ENCODE results near the gene ERICH3. TPM values are rescaled to one million over a fixed set of nuclear protein-coding genes. Genes with fewer than 3 reads are reported as not detected.

ERICH3 gene
- total RNA-seq, 1 experiment from 2014 or later = not detected

DNA sequence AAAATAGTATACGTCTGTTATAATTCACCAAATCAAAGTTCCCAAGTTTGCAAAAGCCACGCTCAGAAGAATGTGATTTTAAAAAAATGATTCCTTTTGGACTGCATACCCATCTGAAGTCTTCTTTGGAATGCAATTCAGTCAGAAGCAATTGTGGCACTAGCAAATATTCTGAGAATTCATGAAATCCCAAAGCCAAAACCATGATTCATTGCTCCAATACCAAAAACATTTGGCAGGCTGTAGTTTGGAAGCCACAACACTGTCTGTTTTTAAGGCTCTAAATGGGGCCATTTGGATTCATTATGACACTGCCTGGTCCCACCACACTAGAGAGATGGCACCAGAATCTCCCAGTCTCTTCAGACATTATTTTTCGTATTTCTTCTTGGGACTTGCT is 139.4 kb downstream of the ERICH3 start:
- H3K36me3 ChIP-seq (ENCODE audit: control insufficient read depth, insufficient read depth, low read length) = no peaks in the 10 kb centered on the region
- ChIA-PET POLR2A (no interaction called here), CTCF (no interaction called here)
- H3K9me3 ChIP-seq = no peaks in the 10 kb centered on the region
- no peak overlapping the region for H3K27ac Mint-ChIP-seq (ENCODE audit: unreplicated experiment)
- no peaks in the 10 kb centered on the region for H3K9me3 Mint-ChIP-seq (ENCODE audit: unreplicated experiment)
- intact Hi-C loops (cut with micrococcal nuclease; ENCODE audit: unreplicated experiment) = no loop called here
- TF ChIP-seq, protein P1, sequence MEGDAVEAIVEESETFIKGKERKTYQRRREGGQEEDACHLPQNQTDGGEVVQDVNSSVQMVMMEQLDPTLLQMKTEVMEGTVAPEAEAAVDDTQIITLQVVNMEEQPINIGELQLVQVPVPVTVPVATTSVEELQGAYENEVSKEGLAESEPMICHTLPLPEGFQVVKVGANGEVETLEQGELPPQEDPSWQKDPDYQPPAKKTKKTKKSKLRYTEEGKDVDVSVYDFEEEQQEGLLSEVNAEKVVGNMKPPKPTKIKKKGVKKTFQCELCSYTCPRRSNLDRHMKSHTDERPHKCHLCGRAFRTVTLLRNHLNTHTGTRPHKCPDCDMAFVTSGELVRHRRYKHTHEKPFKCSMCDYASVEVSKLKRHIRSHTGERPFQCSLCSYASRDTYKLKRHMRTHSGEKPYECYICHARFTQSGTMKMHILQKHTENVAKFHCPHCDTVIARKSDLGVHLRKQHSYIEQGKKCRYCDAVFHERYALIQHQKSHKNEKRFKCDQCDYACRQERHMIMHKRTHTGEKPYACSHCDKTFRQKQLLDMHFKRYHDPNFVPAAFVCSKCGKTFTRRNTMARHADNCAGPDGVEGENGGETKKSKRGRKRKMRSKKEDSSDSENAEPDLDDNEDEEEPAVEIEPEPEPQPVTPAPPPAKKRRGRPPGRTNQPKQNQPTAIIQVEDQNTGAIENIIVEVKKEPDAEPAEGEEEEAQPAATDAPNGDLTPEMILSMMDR (IDR thresholded peaks at IDR 0.05; ENCODE audit: insufficient read depth in 1 of 2, low read depth in 1 of 2, low read length in 1 of 2, severe bottlenecking in 1 of 2, unreplicated experiment in 1 of 2) = no peak
- no peaks in the 10 kb centered on the region for H3K4me1 ChIP-seq
- DNase-seq = no peak
- no peak overlapping the region for H3K4me3 ChIP-seq (ENCODE audit: low read depth, low read length)
- no peaks in the 10 kb centered on the region for H3K27me3 ChIP-seq (replicated peaks; ENCODE audit: control insufficient read depth, insufficient read depth, low read length)
- peaks cover 1% of the 10 kb centered on the region for H3K27me3 Mint-ChIP-seq (ENCODE audit: insufficient read depth, unreplicated experiment)
- no peak overlapping the region for H3K4me3 Mint-ChIP-seq (ENCODE audit: unreplicated experiment)
- H3K36me3 Mint-ChIP-seq (ENCODE audit: insufficient read depth, unreplicated experiment) = no peaks in the 10 kb centered on the region
- BruUV-seq (replicated peaks) = no TSS peak
- H3K4me1 Mint-ChIP-seq (ENCODE audit: low read depth, unreplicated experiment) = no peaks in the 10 kb centered on the region

DNA sequence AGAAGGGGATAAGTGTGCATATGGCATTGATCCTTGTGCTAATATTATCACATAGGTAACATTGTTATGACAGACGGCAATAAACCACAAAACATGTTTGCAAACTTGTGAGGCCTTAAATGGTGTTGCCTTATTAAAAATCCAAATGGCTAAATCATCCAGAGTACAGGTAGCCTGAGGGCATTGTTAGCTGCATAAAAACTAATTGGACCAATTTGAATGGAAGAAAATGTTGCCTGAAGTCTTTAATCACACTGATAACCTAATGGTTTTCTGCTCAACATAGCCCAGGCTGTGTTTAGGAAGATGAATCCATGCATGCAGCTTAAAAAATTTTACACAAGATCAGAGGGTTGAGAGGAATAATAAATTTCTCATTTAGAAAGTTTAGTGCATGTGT is 141.8 kb downstream of the ERICH3 start:
- Histone ChIP-seq H3K4me1 (no peaks in the 10 kb centered on the region), H3K36me3 (ENCODE audit: control insufficient read depth, insufficient read depth, low read length) (no peaks in the 10 kb centered on the region), H3K9me3 (no peaks in the 10 kb centered on the region), H3K27me3 (replicated peaks; ENCODE audit: control insufficient read depth, insufficient read depth, low read length) (no peaks in the 10 kb centered on the region), H3K4me3 (ENCODE audit: low read depth, low read length) (no peak overlapping the region)
- CTCF ChIA-PET = no interaction called here
- Mint-ChIP-seq H3K27me3 (ENCODE audit: insufficient read depth, unreplicated experiment) (peaks cover 5% of the 10 kb centered on the region), H3K36me3 (ENCODE audit: insufficient read depth, unreplicated experiment) (no peaks in the 10 kb centered on the region), H3K27ac (ENCODE audit: unreplicated experiment) (no peak overlapping the region), H3K4me3 (ENCODE audit: unreplicated experiment) (no peak overlapping the region), H3K4me1 (ENCODE audit: low read depth, unreplicated experiment) (no peaks in the 10 kb centered on the region), H3K9me3 (ENCODE audit: unreplicated experiment) (no peaks in the 10 kb centered on the region)
- BruUV-seq (replicated peaks) = no TSS peak
- POLR2A ChIA-PET = no interaction called here
- no peak for DNase-seq
- intact Hi-C loops (cut with micrococcal nuclease; ENCODE audit: unreplicated experiment) = no loop called here
- TF ChIP-seq, protein P1 (IDR thresholded peaks at IDR 0.05; ENCODE audit: insufficient read depth in 1 of 2, low read depth in 1 of 2, low read length in 1 of 2, severe bottlenecking in 1 of 2, unreplicated experiment in 1 of 2) = no peak

DNA sequence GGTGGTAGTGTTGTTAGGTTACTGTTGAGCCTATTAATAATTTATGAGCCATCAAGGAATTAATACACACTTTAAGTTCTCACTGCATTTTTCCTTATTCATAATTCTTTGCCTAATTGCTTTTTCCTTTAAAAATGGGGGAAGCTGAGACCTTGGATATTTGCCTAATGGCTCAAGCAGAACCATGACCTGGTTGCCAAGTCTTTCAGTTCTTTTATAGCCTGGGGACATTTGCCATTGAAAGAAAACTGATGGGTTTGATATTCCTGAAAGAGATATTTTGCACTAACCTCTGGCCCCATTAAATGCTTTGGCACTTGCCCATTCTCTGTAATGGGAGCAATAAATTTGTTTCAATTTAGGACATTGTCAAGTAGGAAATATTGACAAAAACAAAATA is 142.7 kb downstream of the ERICH3 start:
- Histone ChIP-seq H3K4me3 (ENCODE audit: low read depth, low read length) (no peak overlapping the region), H3K4me1 (no peaks in the 10 kb centered on the region), H3K36me3 (ENCODE audit: control insufficient read depth, insufficient read depth, low read length) (no peaks in the 10 kb centered on the region), H3K9me3 (no peaks in the 10 kb centered on the region), H3K27me3 (replicated peaks; ENCODE audit: control insufficient read depth, insufficient read depth, low read length) (no peaks in the 10 kb centered on the region)
- Mint-ChIP-seq H3K4me1 (ENCODE audit: low read depth, unreplicated experiment) (no peaks in the 10 kb centered on the region), H3K4me3 (ENCODE audit: unreplicated experiment) (no peak overlapping the region), H3K36me3 (ENCODE audit: insufficient read depth, unreplicated experiment) (no peaks in the 10 kb centered on the region), H3K9me3 (ENCODE audit: unreplicated experiment) (no peaks in the 10 kb centered on the region), H3K27ac (ENCODE audit: unreplicated experiment) (no peak overlapping the region), H3K27me3 (ENCODE audit: insufficient read depth, unreplicated experiment) (peaks cover 5% of the 10 kb centered on the region)
- no TSS peak for BruUV-seq (replicated peaks)
- intact Hi-C loops (cut with micrococcal nuclease; ENCODE audit: unreplicated experiment) = no loop called here
- POLR2A ChIA-PET = no interaction called here
- TF ChIP-seq, protein P1 (IDR thresholded peaks at IDR 0.05; ENCODE audit: insufficient read depth in 1 of 2, low read depth in 1 of 2, low read length in 1 of 2, severe bottlenecking in 1 of 2, unreplicated experiment in 1 of 2) = no peak
- DNase-seq = no peak
- CTCF ChIA-PET = no interaction called here
